Endothelial cell of umbilical vein (primary cell): ENCODE results near the gene KMT2C. TPM values are rescaled to one million over a fixed set of nuclear protein-coding genes. Genes with fewer than 3 reads are reported as not detected.
A peak's percentile ranks its signal among the peaks of the same experiment; 100 is the strongest.
"Not testable (repeated sequence)": the region's sequence is repeated elsewhere in the genome, so short reads cannot be mapped to it uniquely, and the experiment has no call there.

ENCODE experiments used
- BruUV-seq: library from RNA; stranded (reverse); fragments of 400-500 nt; replicated peaks from 2 replicates; lab custom pipeline; 2021; lab: Mats Ljungman, UMichigan
- CTCF ChIA-PET: fragments of 300-600, 350-600 bp; sonication (Branson Sonifier 250); formaldehyde crosslinking; loops from one replicate; lab custom pipeline; 2021; ENCODE audit warnings: antibody characterized with exemption, inconsistent platforms; lab: Charles Lee
- POLR2A ChIA-PET: fragments of 300-600, 350-600 bp; sonication (Branson Sonifier 250); formaldehyde crosslinking; loops from one replicate; lab custom pipeline; 2021; ENCODE audit warnings: antibody characterized with exemption, inconsistent platforms; lab: Charles Lee
- DNase-seq: peaks from one replicate; pipeline ENCODE4 v3.0.0-alpha.2; 2011; ENCODE audit warnings: low read depth, low spot score
- FAIRE-seq: peaks from 2 replicates; lab custom pipeline; 2011; peaks lifted over from hg19 to GRCh38; lab: Jason Lieb, UNC
- H2AFZ ChIP-seq: 2 replicates; pipeline ENCODE4 v1.6.0; 2012; ENCODE audit warnings: low read depth, low read length, control low read depth, inconsistent platforms
- H3K27ac ChIP-seq: 2 replicates; pipeline ENCODE4 v1.5.1; 2011; ENCODE audit warnings: low read depth, mild to moderate bottlenecking, control low read depth, low read length, moderate library complexity; ENCODE audit not compliant: insufficient read depth
- H3K27me3 ChIP-seq, 2 experiments: 2 replicates each; pipeline versions ENCODE4 v1.6.0 to v1.6.1; 2011; ENCODE audit warnings: low read length in 2 of 2, mixed read lengths in 1 of 2; ENCODE audit not compliant: control insufficient read depth in 2 of 2, insufficient read depth in 2 of 2
- H3K36me3 ChIP-seq, 2 experiments: 2 replicates in 1 of 2; 3 replicates in 1 of 2; pipeline ENCODE4 v1.5.1; 2011; ENCODE audit warnings: low read length in 2 of 2, mild to moderate bottlenecking in 1 of 2, moderate library complexity in 1 of 2; ENCODE audit not compliant: control insufficient read depth in 2 of 2, insufficient read depth in 2 of 2; ENCODE audit errors: extremely low read depth in 1 of 2
- H3K4me1 ChIP-seq: 3 replicates; pipeline ENCODE4 v1.5.1; 2011; ENCODE audit warnings: mild to moderate bottlenecking, low read length; ENCODE audit not compliant: control insufficient read depth, insufficient read depth; ENCODE audit errors: extremely low read depth
- H3K4me2 ChIP-seq: 2 replicates; pipeline ENCODE4 v1.6.1; 2011; ENCODE audit warnings: low read length, control low read depth, mixed read lengths; ENCODE audit not compliant: insufficient read depth
- H3K4me3 ChIP-seq, 3 experiments: fragments of 200-600 bp in 1 of 3; sonication (generic), shearing (Covaris generic) in 1 of 3; replicated peaks in 1 of 3; 2 replicates each; pipeline ENCODE4 v1.5.1; 2011 to 2016; ENCODE audit warnings: control low read depth in 3 of 3, low read length in 3 of 3, mild to moderate bottlenecking in 2 of 3, inconsistent platforms in 1 of 3, low read depth in 1 of 3, moderate library complexity in 1 of 3; ENCODE audit not compliant: insufficient read depth in 1 of 3
- H3K79me2 ChIP-seq: 2 replicates; pipeline ENCODE4 v1.6.0; 2012; ENCODE audit warnings: low read length, inconsistent platforms; ENCODE audit not compliant: control insufficient read depth, insufficient read depth
- H3K9ac ChIP-seq: replicated peaks from 2 replicates; pipeline ENCODE3; 2011; ENCODE audit warnings: low read length, control low read depth; ENCODE audit not compliant: insufficient read depth; ENCODE audit errors: extremely low read depth
- H3K9me1 ChIP-seq: replicated peaks from 3 replicates; pipeline ENCODE4 v1.6.0; 2011; ENCODE audit warnings: mild to moderate bottlenecking, low read length; ENCODE audit not compliant: control insufficient read depth, insufficient read depth; ENCODE audit errors: extremely low read depth
- H3K9me3 ChIP-seq: replicated peaks from 2 replicates; pipeline ENCODE4 v1.5.1; 2012; ENCODE audit warnings: low read length, inconsistent platforms; ENCODE audit not compliant: control insufficient read depth, insufficient read depth
- H4K20me1 ChIP-seq: replicated peaks from 2 replicates; pipeline ENCODE3; 2011; ENCODE audit warnings: mild to moderate bottlenecking, low read length; ENCODE audit not compliant: control insufficient read depth, insufficient read depth; ENCODE audit errors: extremely low read depth
- CTCF ChIP-seq, 2 donors: IDR thresholded peaks; 1 replicate in 1 of 2; 2 replicates in 1 of 2; pipeline ENCODE4 v1.5.1; 2011; ENCODE audit warnings: low read length in 2 of 2, mild to moderate bottlenecking in 2 of 2, moderate library complexity in 2 of 2, control low read depth in 1 of 2, inconsistent platforms in 1 of 2, low read depth in 1 of 2; ENCODE audit not compliant: insufficient read depth in 1 of 2; ENCODE audit errors: extremely low read depth in 1 of 2
- EZH2 ChIP-seq: IDR thresholded peaks from 2 replicates; pipeline ENCODE4 v1.6.1; 2012; ENCODE audit warnings: borderline replicate concordance, low read depth, mild to moderate bottlenecking, moderate library complexity, low read length, inconsistent platforms; ENCODE audit not compliant: severe bottlenecking
- FOS ChIP-seq: IDR thresholded peaks from 2 replicates; pipeline ENCODE4 v1.6.1; 2011; ENCODE audit warnings: mild to moderate bottlenecking, low read length, moderate library complexity, borderline replicate concordance; ENCODE audit not compliant: insufficient read depth
- GATA2 ChIP-seq: IDR thresholded peaks from 2 replicates; pipeline ENCODE4 v1.7.0; 2011; ENCODE audit warnings: low read depth, mild to moderate bottlenecking, moderate library complexity, mixed read lengths, low read length; ENCODE audit not compliant: insufficient read length, insufficient read depth
- JUN ChIP-seq: IDR thresholded peaks from 2 replicates; pipeline ENCODE4 v1.6.1; 2011; ENCODE audit warnings: borderline replicate concordance, low read depth; ENCODE audit not compliant: insufficient read length, insufficient read depth
- MAX ChIP-seq: IDR thresholded peaks from 2 replicates; pipeline ENCODE4 v1.6.1; 2011; ENCODE audit not compliant: insufficient read depth, insufficient read length
- MYC ChIP-seq: IDR thresholded peaks from one replicate; pipeline ENCODE4 v1.6.1; 2011; ENCODE audit warnings: mild to moderate bottlenecking, low read depth, low read length
- POLR2A ChIP-seq: IDR thresholded peaks from 2 replicates; pipeline ENCODE4 v1.6.1; 2012; ENCODE audit warnings: low read depth, mild to moderate bottlenecking, control low read depth, low read length
- POLR2AphosphoS5 ChIP-seq: IDR thresholded peaks from 2 replicates; pipeline ENCODE4 v1.6.1; 2012; ENCODE audit warnings: low read depth, mild to moderate bottlenecking, control low read depth, low read length, moderate library complexity; ENCODE audit not compliant: insufficient read depth
- dilution Hi-C: fragments of 300-500 bp; cut with MboI; formaldehyde crosslinking; loops from one replicate; pipeline ENCODE4 v1.15.0; 2019; ENCODE audit warnings: low sequenced_read_pairs; ENCODE audit not compliant: extremely low pct_ligation_motif_present
- intact Hi-C: fragments of 100-400 bp; cut with micrococcal nuclease; formaldehyde crosslinking; loops from one replicate; pipeline ENCODE4 v1.10.0; 2022
- polyA plus RNA-seq, 4 experiments: library from polyadenylated mRNA; depleted of rRNA in 3 of 4; stranded (reverse) in 3 of 4; unstranded in 1 of 4; fragments of >200 nt; gene quantifications; 2 replicates each; pipeline versions ENCODE4 v1.2.1 to v1.2.3, GENCODE V29; 2011 to 2012; ENCODE audit warnings: missing spikeins in 1 of 4
- total RNA-seq: library from RNA; stranded (reverse); gene quantifications from 2 replicates; pipeline ENCODE4 v1.2.3, GENCODE V29; 2021

The KMT2C gene
- total and polyA plus RNA-seq, 2 donors (not counting 3 experiments of a cell fraction or from before 2014, with no cell fraction given) = 8.0 to 53.7 TPM

- CTCF ChIA-PET = interaction anchor here (1.1 kb wide), 1 partner anchor 35 kb away, joined by 3 read pairs; no protein-coding TSS in a partner anchor
- POLR2A ChIA-PET = no interaction called here
- Histone ChIP-seq H3K9me1 (no peaks in the 10 kb centered on the region), H3K9ac (no peak overlapping the region), H3K79me2 (peaks cover 73% of the 10 kb centered on the region), H3K4me2 (no peak overlapping the region), H3K9me3 (peaks cover 2% of the 10 kb centered on the region), H2AFZ (no peak overlapping the region), H3K27me3 (no peaks in the 10 kb centered on the region), H3K36me3 (no peaks in the 10 kb centered on the region), H3K4me1 (no peaks in the 10 kb centered on the region), H3K4me3 (no peak overlapping the region), H3K27ac (no peak overlapping the region), H4K20me1 (peaks cover 3% of the 10 kb centered on the region)
- FAIRE-seq (no peak), DNase-seq (no peak)
- intact Hi-C loops (no loop called here), dilution Hi-C loops (no loop called here)
- TF ChIP-seq GATA2 = no peak
- no peak for TF ChIP-seq EZH2
- no peak for TF ChIP-seq MYC
- TF ChIP-seq FOS = no peak
- no peak for TF ChIP-seq POLR2A
- no peak for TF ChIP-seq CTCF (IDR thresholded peaks at IDR 0.05; ENCODE audit: extremely low read depth in 1 of 2, insufficient read depth in 1 of 2, low read depth in 1 of 2, low read length in 2 of 2)
- no peak for TF ChIP-seq JUN
- no peak for TF ChIP-seq MAX
- TF ChIP-seq POLR2AphosphoS5 = no peak
- BruUV-seq = no TSS peak
Observed at GRCh38 chr7:152392254-152392653, 43.5 kb downstream of the KMT2C start.

GRCh38 chr7:152386136-152386764 lies 49.6 kb downstream of the KMT2C start:
- H3K9ac ChIP-seq, H3K4me3 ChIP-seq, H3K4me2 ChIP-seq, H3K36me3 ChIP-seq, BruUV-seq, dilution Hi-C loops, H3K9me3 ChIP-seq, H3K27ac ChIP-seq, H3K9me1 ChIP-seq, H3K27me3 ChIP-seq, H4K20me1 ChIP-seq, DNase-seq, H3K4me1 ChIP-seq, CTCF ChIA-PET, intact Hi-C loops, POLR2A ChIA-PET, H2AFZ ChIP-seq: not testable (repeated sequence)
- H3K79me2 ChIP-seq = peaks cover 56% of the 10 kb centered on the region
- peak; percentile 72 for FAIRE-seq
